Adrenal gland (tissue), 12 donors: ENCODE data around the gene SIM2. TPM values are rescaled to one million over a fixed set of nuclear protein-coding genes. Genes with fewer than 3 reads are reported as not detected.

Source experiments
- DNase-seq, 7 donors: peaks; one replicate each; pipeline ENCODE4 v3.0.0-alpha.2; 2019 to 2020
- H3K27ac ChIP-seq, 5 donors: fragments of 200-600 bp; sonication (generic) in 4 of 5; 1 replicate in 3 of 5; 2 replicates in 2 of 5; pipeline versions ENCODE4 v1.5.1 to v1.8.0; 2016 to 2020; ENCODE audit warnings: mild to moderate bottlenecking in 1 of 5
- H3K27me3 ChIP-seq: fragments of 200-600 bp; 2 replicates; pipeline ENCODE4 v1.8.0; 2021
- H3K36me3 ChIP-seq, 2 donors: fragments of 200-600 bp; replicated peaks in 1 of 2; 1 replicate in 1 of 2; 2 replicates in 1 of 2; pipeline versions ENCODE4 v1.5.1 to v1.8.0; 2018 to 2022
- H3K4me1 ChIP-seq, 2 donors: fragments of 200-600 bp; replicated peaks in 1 of 2; 1 replicate in 1 of 2; 2 replicates in 1 of 2; pipeline versions ENCODE4 v1.5.1 to v1.8.0; 2018 to 2021
- H3K4me3 ChIP-seq, 4 donors: fragments of 200-600 bp; sonication (generic) in 3 of 4; one replicate each; pipeline ENCODE4 v1.5.1; 2016 to 2018
- H3K9me3 ChIP-seq, 3 donors: fragments of 200-600 bp; sonication (generic) in 1 of 3; replicated peaks in 1 of 3; 1 replicate in 2 of 3; 2 replicates in 1 of 3; pipeline versions ENCODE4 v1.5.1 to v1.8.0; 2016 to 2021
- CTCF ChIP-seq, 6 experiments: fragments of 450-650 bp in 4 of 6; fragments of 200-600 bp in 2 of 6; sonication (generic) in 1 of 6; IDR thresholded peaks; 1 replicate in 5 of 6; 2 replicates in 1 of 6; pipeline versions ENCODE4 v1.5.1 to v1.8.0; 2016 to 2021; ENCODE audit warnings: antibody characterized with exemption in 6 of 6, mild to moderate bottlenecking in 2 of 6, moderate library complexity in 1 of 6
- POLR2A ChIP-seq, 2 donors: fragments of 450-650 bp; IDR thresholded peaks; one replicate each; pipeline ENCODE4 v1.6.1; 2017; ENCODE audit warnings: antibody characterized with exemption in 2 of 2, mild to moderate bottlenecking in 2 of 2, moderate library complexity in 1 of 2
- WGBS, 4 donors: extraction: QIAGEN DNeasy Blood & Tissue Kit in 2 of 4; methylation state at CpG; one replicate each; pipeline versions ENCODE4 v1.1.5 to v1.1.7; 2013 to 2017; 5-methylcytosine and 5-hydroxymethylcytosine counted together
- intact Hi-C, 2 donors: fragments of 100-400 bp; cut with DNase I; formaldehyde crosslinking; loops; one replicate each; pipeline versions ENCODE4 v1.14.1 to v1.15.0; 2022 to 2023
- polyA plus RNA-seq, 3 donors: library from polyadenylated mRNA; stranded (reverse); fragments of 200-250 nt in 2 of 3; fragments of 350-450 nt in 1 of 3; fragmentation: Illumina TruSeq in 1 of 3; extraction: RNeasy Lipid Tissue Mini Kit (QIAGEN cat#74804) in 1 of 3; gene quantifications; one replicate each; pipeline ENCODE4 v1.2.3, GENCODE V29; 2013 to 2014
- total RNA-seq, 9 donors: library from RNA; depleted of rRNA in 4 of 9; stranded (reverse); fragments of >200 nt in 4 of 9; fragments of 120-200 nt in 1 of 9; fragmentation: NEBNext Ultra II Directional in 1 of 9; extraction: Animal tissue kit (Norgen Biotek cat#: 25700) in 1 of 9; gene quantifications; one replicate each; pipeline versions ENCODE4 v1.1.0 to v1.2.4, GENCODE V29; 2013 to 2023
- donor health status: healthy with polysubstance abuse.
- donor health status: Bipolar disorder and iron deficiency.
- donor health status: DM: yes; HTN: yes; CAD: no.
- donor health status: DM: no; HTN: no; CAD: no.
- donor health status: DM: no; HTN: no; CAD: no.
- donor health status: DM: yes; HTN: yes; CAD: no.

SIM2 gene
- total and polyA plus RNA-seq, 12 donors: 0.03 to 0.55 (median 0.15) TPM; not detected in 5

- intact Hi-C loops: no loop called here
These were observed 5.4 kb upstream of the SIM2 start for GRCh38 chr21:36693489-36694030.

GRCh38 chr21:36694031-36694515 is 4.8 kb upstream of the SIM2 start:
- DNase-seq: no peak
- intact Hi-C loops: no loop called here
- H3K4me3 ChIP-seq: no peak overlapping the region
- no peaks in the 10 kb centered on the region for H3K9me3 ChIP-seq
- H3K4me1 ChIP-seq: peaks cover 9 to 12% of the 10 kb centered on the region in 2 donors
- H3K27ac ChIP-seq: no peak overlapping the region
- no peak for TF ChIP-seq POLR2A (IDR thresholded peaks at IDR 0.05)
- TF ChIP-seq CTCF (IDR thresholded peaks at IDR 0.05): no peak
- WGBS, 4 donors: 9 to 11% (median 10%) methylated on average over 12 to 14 of the region's 14 CpGs
- H3K27me3 ChIP-seq: peaks cover 91% of the 10 kb centered on the region
- no peaks in the 10 kb centered on the region for H3K36me3 ChIP-seq

More at GRCh38 chr21:36693489-36694030, 5.4 kb upstream of the SIM2 start:
- WGBS, 4 donors: 11 to 17% (median 12%) methylated on average over 14 to 40 of the region's 40 CpGs
- H3K9me3 ChIP-seq: no peaks in the 10 kb centered on the region
- TF ChIP-seq POLR2A (IDR thresholded peaks at IDR 0.05): no peak
- DNase-seq: no peak
- H3K27ac ChIP-seq: no peak overlapping the region
- H3K36me3 ChIP-seq: no peaks in the 10 kb centered on the region
- no peak overlapping the region for H3K4me3 ChIP-seq
- H3K27me3 ChIP-seq: peaks cover 87% of the 10 kb centered on the region
- H3K4me1 ChIP-seq: peaks cover 4 to 7% of the 10 kb centered on the region in 2 donors

- intact Hi-C loops: no loop called here
These were observed 4.2 kb upstream of the SIM2 start for GRCh38 chr21:36694593-36695282.

DNA sequence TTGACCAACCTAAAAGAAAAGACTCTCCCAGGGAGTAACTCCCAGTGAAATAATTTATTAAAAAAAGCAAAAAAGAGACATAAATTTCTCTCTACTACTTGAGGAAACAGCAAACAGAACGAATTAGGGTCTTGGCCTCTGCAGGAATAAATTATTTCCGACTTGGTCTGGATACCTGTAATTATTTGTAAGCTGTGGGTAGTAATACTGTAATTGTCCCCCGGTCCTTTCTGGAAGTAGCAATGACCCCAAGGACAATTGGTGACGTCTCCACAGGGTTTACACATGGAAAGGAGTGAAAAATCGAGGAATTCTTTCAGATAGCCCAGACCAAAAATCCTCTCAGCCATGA is 3.7 kb upstream of the SIM2 start:
- Histone ChIP-seq H3K9me3 (no peaks in the 10 kb centered on the region), H3K4me1 (peaks cover 14 to 22% of the 10 kb centered on the region in 2 donors), H3K27ac (no peak overlapping the region), H3K27me3 (peaks cover 91% of the 10 kb centered on the region), H3K4me3 (no peak overlapping the region), H3K36me3 (no peaks in the 10 kb centered on the region)
- DNase-seq: no peak
- intact Hi-C loops: no loop called here
- WGBS, 4 donors: 20 to 32% (median 25%) methylated on average over 5 of the region's 5 CpGs
- TF ChIP-seq POLR2A (IDR thresholded peaks at IDR 0.05): no peak
- no peak for TF ChIP-seq CTCF (IDR thresholded peaks at IDR 0.05)

More at GRCh38 chr21:36694593-36695282, 4.2 kb upstream of the SIM2 start:
- Histone ChIP-seq H3K27me3 (peaks cover 91% of the 10 kb centered on the region), H3K4me3 (no peak overlapping the region), H3K9me3 (no peaks in the 10 kb centered on the region), H3K27ac (no peak overlapping the region), H3K36me3 (no peaks in the 10 kb centered on the region), H3K4me1 (peaks cover 14 to 18% of the 10 kb centered on the region in 2 donors)
- TF ChIP-seq POLR2A (IDR thresholded peaks at IDR 0.05) (no peak), CTCF (IDR thresholded peaks at IDR 0.05) (no peak)
- no peak for DNase-seq
- WGBS, 4 donors: 7 to 14% (median 12%) methylated on average over 14 to 19 of the region's 19 CpGs
